PC-9 (cell line): ENCODE results near the gene TRIO.

ENCODE experiments used
- CTCF ChIP-seq: fragments of 200-600 bp; sonication (generic); conservative IDR thresholded peaks from 2 replicates; pipeline ENCODE4 v1.6.1; 2017; ENCODE audit warnings: mixed run types, antibody characterized with exemption, mild to moderate bottlenecking, moderate library complexity
- EZH2 ChIP-seq: fragments of 200-600 bp; sonication (generic); IDR thresholded peaks from 2 replicates; pipeline ENCODE4 v1.8.0; 2017; ENCODE audit warnings: antibody characterized with exemption, low read depth

DNA sequence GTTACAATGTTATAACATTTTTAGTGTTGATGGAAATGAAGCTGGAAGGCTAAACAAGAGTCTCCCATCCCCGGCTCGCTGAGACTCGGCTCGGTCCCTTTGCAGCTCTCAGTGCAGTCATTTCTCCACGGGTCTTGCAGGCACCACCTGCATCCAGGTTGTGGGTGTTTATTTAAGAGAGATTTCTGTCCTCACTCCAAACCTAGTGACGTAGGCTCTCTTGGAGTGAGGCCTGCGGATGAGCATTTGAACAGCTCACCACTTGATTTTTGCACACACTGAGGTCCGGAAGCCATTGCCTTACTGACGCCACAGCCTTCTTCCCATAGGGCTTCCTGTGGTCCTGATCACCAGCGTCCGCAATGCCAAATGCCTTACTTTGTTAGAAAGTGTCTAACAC is 240.8 kb downstream of the TRIO start:
- TF ChIP-seq CTCF (no peak), EZH2 (no peak)
